Measurements from ENCODE around the gene SFXN5.
A peak's percentile ranks its signal among the peaks of the same experiment; 100 is the strongest.

Gene SFXN5

GRCh38 chr2:72992734-72993102 lies 78.8 kb downstream of the SFXN5 start:
- DNase-seq: no peak

- DNase-seq: no peak
Observed at GRCh38 chr2:72991980-72992733, 79.4 kb downstream of the SFXN5 start.

GRCh38 chr2:72991439-72991725 lies 80.1 kb downstream of the SFXN5 start:
- no peak for DNase-seq

- no peak for DNase-seq
Observed at GRCh38 chr2:72990695-72991438, 80.6 kb downstream of the SFXN5 start.

GRCh38 chr2:72989770-72990556 lies 81.5 kb downstream of the SFXN5 start:
- no peak for DNase-seq

GRCh38 chr2:72988726-72989273 lies 82.7 kb downstream of the SFXN5 start:
- no peak for DNase-seq

- DNase-seq: no peak
Observed at GRCh38 chr2:72988041-72988440, 83.5 kb downstream of the SFXN5 start.

- no peak for DNase-seq
Observed at GRCh38 chr2:72985891-72986683, 85.4 kb downstream of the SFXN5 start.

- no peak for DNase-seq
Observed at GRCh38 chr2:72985136-72985535, 86.4 kb downstream of the SFXN5 start.

- no peak for DNase-seq
Observed at GRCh38 chr2:72984172-72984671, 87.3 kb downstream of the SFXN5 start.

- no peak for DNase-seq
Observed at GRCh38 chr2:72983500-72984161, 87.9 kb downstream of the SFXN5 start.

- DNase-seq: no peak
Observed at GRCh38 chr2:72982781-72983499, 88.6 kb downstream of the SFXN5 start.

GRCh38 chr2:72982219-72982618 lies 89.3 kb downstream of the SFXN5 start:
- DNase-seq: no peak

GRCh38 chr2:72981536-72981935 lies 90.0 kb downstream of the SFXN5 start:
- no peak for DNase-seq

- DNase-seq: no peak
Observed at GRCh38 chr2:72980535-72981217, 90.8 kb downstream of the SFXN5 start.

- DNase-seq: peak; percentile 94 to 95
Observed at GRCh38 chr2:72979896-72980295, 91.6 kb downstream of the SFXN5 start.

GRCh38 chr2:72975017-72975416 lies 96.5 kb downstream of the SFXN5 start:
- DNase-seq: no peak

GRCh38 chr2:72974436-72974754 lies 97.1 kb downstream of the SFXN5 start:
- no peak for DNase-seq

GRCh38 chr2:72973566-72974435 lies 97.7 kb downstream of the SFXN5 start:
- peak; percentile 57 to 71 for DNase-seq

- DNase-seq: no peak
Observed at GRCh38 chr2:72973137-72973535, 98.4 kb downstream of the SFXN5 start.
